HEK293T (cell line): Measurements from ENCODE around the gene ZNF484.
"Not testable (repeated sequence)": the region's sequence is repeated elsewhere in the genome, so short reads cannot be mapped to it uniquely, and the experiment has no call there.

ENCODE experiments used
- ARNT ChIP-seq: fragments of 450-650 bp; IDR thresholded peaks from 2 replicates; pipeline ENCODE4 v1.6.1; 2017; ENCODE audit warnings: mild to moderate bottlenecking
- BHLHE40 ChIP-seq: fragments of 450-650 bp; IDR thresholded peaks from 2 replicates; pipeline ENCODE4 v1.6.1; 2016; ENCODE audit warnings: mild to moderate bottlenecking, moderate library complexity, borderline replicate concordance
- CTBP1 ChIP-seq: fragments of 450-650 bp; IDR thresholded peaks from 2 replicates; pipeline ENCODE4 v1.6.1; 2016; ENCODE audit warnings: borderline replicate concordance
- ELF4 ChIP-seq: fragments of 450-650 bp; IDR thresholded peaks from 2 replicates; pipeline ENCODE4 v1.6.1; 2017; ENCODE audit warnings: antibody characterized with exemption
- FOXA1 ChIP-seq: fragments of 450-650 bp; IDR thresholded peaks from 2 replicates; pipeline ENCODE4 v1.6.1; 2016; ENCODE audit warnings: mild to moderate bottlenecking
- FOXK2 ChIP-seq: fragments of 450-650 bp; IDR thresholded peaks from 2 replicates; pipeline ENCODE4 v1.6.1; 2016; ENCODE audit warnings: mild to moderate bottlenecking
- FOXM1 ChIP-seq: fragments of 450-650 bp; IDR thresholded peaks from 2 replicates; pipeline ENCODE4 v1.6.1; 2017; ENCODE audit warnings: mild to moderate bottlenecking, borderline replicate concordance
- L3MBTL2 ChIP-seq: fragments of 450-650 bp; conservative IDR thresholded peaks from 2 replicates; pipeline ENCODE4 v1.6.1; 2016; ENCODE audit warnings: mild to moderate bottlenecking
- LEF1 ChIP-seq: fragments of 450-650 bp; IDR thresholded peaks from 2 replicates; pipeline ENCODE4 v1.6.1; 2017; ENCODE audit warnings: mild to moderate bottlenecking, borderline replicate concordance
- NFRKB ChIP-seq: fragments of 450-650 bp; IDR thresholded peaks from 2 replicates; pipeline ENCODE4 v1.6.1; 2016; ENCODE audit warnings: mild to moderate bottlenecking, moderate library complexity
- SP1 ChIP-seq: fragments of 450-650 bp; IDR thresholded peaks from 2 replicates; pipeline ENCODE4 v1.6.1; 2017
- SUZ12 ChIP-seq: fragments of 450-650 bp; IDR thresholded peaks from 2 replicates; pipeline ENCODE4 v1.6.1; 2016; ENCODE audit warnings: mild to moderate bottlenecking
- TARDBP ChIP-seq: fragments of 450-650 bp; IDR thresholded peaks from 2 replicates; pipeline ENCODE4 v1.6.1; 2016
- ZNF384 ChIP-seq: fragments of 450-650 bp; IDR thresholded peaks from 2 replicates; pipeline ENCODE4 v1.6.1; 2016

- TF ChIP-seq SP1, SUZ12, NFRKB, TARDBP, L3MBTL2, CTBP1, LEF1, FOXM1, ELF4, BHLHE40, FOXK2, FOXA1, ARNT, ZNF384: not testable (repeated sequence)
Measured at GRCh38 chr9:92886846-92887610, 9.2 kb upstream of the ZNF484 start.
